NCI-H146 treated with DMSO at 0.1 percent for 48 hours (cell line): ENCODE data around the gene HMCES.
"Not testable (repeated sequence)": the region's sequence is repeated elsewhere in the genome, so short reads cannot be mapped to it uniquely, and the experiment has no call there.

Source experiments
- DNase-seq: peaks from one replicate; lab custom pipeline; 2025; ENCODE audit not compliant: unreplicated experiment; lab: John Stamatoyannopoulos, UW

The HMCES gene

DNA sequence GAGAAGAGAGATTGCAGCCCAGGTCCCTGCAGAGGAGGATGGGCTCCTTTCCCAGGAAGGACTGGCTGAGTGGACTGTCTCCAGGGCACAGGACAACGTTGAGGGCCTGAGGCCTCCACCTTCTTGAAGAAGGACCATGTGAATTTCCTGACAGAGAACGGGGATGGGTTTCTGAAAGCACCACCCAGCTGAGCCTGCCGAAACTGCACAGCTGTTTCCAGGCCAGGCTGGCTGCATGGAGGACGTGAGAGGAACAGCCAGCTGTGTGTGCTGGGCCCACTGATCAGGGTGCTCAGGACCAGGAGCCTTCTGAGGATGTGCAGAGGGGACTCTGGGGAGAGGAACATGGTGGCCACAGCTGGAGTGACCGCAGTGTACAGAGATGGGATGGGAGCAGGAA is 39.2 kb downstream of the HMCES start:
- DNase-seq: no peak

DNA sequence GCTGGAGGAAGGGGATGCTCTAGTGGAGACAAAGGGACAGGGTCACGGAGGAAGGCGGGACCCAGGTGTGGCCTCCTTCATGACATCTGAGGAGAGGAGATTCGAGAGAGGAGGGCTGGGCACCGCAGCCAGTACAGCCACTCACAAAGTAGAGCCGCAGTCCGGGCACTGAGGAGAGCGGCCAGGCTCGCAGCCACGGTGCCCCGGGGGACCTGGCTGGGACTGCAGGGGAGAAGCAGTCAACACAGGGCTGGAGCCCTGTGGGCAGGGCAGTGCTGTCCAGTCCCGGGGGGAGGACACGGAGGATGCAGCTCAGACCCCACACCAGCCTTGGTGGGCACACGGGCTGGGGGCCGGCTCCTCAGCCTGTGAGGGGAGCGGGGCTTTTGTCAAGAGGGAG is 40.3 kb downstream of the HMCES start:
- DNase-seq: no peak

DNA sequence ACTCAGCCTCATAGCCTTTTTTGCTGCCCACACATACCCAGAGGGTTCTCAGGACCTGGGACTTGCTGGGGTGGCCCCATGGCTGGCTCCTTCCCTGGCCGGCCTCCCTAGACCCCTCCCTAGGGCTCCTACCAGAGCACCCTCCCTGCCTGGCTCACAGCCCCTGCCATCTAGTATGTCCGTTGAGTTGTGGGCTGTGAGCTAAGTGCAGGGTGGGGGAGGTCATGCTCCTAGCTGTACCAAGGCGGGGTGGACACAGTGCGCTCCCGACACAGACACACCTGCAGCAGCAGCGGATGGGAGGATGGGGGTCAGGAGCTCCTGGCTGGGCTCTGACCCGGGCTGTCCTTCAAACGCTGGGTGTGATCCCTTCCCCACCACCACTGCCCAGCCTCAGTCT is 41.6 kb downstream of the HMCES start:
- no peak for DNase-seq

DNA sequence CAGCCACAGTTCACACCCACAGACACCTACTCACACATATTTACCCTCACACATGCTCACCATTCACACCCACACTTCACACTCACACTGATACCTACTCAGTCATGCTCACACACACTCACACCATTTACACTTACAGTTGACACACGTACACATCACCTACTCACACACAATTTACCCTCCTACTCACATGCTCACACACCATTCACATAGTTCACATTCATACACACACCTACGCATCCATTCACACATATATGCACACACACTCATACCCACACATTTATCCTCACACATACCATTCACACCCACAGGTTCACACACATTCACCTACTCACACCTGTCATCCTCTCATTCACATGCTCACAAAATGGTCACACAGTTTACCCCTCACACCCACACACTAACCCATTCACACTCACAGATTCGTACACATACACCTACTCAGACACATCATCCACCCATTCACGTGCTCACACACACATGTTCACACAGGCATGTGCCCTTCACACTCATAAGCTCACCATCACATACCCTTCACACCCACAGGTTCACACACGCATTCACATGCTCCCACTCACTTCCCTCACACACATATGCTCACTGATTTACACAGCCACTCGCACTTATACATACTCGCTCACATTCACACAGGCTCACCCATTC is 42.3 kb downstream of the HMCES start:
- DNase-seq: no peak

GRCh38 chr3:129321887-129322286 is 43.2 kb downstream of the HMCES start:
- DNase-seq: no peak

DNA sequence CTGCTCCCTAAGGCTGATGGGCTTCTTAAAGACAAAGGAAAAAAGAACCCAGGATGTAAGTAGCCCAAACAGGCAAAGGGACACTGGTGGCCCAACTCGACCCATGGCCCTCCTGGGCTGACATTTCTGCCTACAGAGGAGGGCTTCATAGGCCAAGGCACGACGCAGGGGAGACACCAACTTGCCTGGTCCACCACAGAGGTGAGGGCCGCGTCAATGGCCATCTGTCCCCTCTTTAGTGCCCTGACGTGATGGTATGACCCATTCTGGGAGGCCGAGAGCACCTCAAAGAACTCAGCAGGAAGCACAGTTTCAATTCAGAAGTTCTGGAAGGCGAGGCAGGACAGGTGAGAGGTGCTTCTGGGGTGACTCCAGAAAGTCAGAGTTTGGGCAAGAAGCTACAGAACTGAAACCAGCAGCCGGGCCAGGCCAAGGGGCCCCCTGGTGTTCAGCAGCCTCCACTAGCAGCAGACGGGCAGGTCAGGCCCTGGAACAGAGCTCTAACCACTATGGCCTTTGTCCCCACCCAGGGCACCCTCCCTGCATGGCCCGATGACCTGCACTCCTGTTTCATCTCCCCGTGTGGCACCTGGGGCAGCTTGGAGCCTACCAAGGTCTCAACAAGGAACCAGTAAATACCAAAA is 45.1 kb downstream of the HMCES start:
- no peak for DNase-seq

DNA sequence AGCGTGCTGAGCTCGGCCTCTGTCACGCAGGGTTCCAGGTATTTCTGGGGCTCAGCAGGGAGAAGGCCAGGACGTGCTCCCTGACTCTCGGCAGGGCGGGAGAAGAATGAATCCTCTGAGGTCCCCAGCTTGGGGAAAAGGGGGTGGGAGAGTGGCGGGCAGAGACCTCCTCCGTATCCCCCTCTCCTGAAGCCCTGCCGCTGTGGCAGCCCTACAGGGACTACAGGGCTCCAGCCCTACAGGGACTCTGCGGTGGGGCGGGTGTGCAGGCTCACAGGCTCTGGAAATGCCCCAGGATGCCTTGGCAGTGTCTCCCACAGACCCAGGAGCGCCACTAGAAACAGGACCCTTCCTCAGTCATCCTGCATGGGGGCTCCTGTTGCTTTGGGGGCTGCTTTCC is 46.2 kb downstream of the HMCES start:
- DNase-seq: no peak

DNA sequence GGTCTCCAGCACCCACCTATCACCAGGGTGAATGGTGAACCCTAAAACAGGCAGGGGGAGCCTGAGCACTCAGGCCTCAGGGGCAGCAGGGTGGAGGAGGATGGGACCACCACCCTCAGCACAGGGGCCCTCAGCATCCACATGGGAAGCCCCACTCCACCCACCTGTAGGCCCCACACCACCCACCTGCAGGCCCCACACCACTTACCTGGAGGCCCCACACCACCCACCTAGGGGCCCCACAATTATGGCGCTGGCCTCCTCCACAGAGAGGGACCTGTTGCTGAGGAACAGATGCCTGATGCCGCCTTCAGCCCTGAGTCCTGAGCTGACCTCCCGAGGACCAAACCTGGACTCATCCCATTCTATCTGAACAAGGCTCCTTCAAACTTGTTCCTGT is 46.7 kb downstream of the HMCES start:
- DNase-seq: no peak

GRCh38 chr3:129326138-129326537 is 47.5 kb downstream of the HMCES start:
- DNase-seq: no peak

DNA sequence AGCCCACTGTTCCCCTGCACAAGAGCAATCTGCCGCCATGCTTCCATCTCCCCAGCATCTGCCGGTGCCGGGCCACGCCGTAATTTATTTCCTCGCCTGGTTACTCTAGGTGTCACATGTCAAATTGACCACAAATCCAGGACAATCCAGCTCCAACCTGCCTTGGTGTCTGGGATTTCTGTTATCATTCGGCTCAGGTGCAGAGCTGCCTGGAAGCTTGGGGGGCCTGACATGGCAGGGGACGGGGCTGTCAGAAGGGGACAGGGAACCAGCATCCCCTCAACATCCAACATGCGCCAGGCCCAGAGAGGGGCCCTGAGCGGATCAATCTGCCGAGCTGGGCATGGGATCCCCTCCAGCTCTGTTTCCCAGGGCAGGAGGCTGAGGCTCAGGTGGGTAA is 47.9 kb downstream of the HMCES start:
- no peak for DNase-seq

DNA sequence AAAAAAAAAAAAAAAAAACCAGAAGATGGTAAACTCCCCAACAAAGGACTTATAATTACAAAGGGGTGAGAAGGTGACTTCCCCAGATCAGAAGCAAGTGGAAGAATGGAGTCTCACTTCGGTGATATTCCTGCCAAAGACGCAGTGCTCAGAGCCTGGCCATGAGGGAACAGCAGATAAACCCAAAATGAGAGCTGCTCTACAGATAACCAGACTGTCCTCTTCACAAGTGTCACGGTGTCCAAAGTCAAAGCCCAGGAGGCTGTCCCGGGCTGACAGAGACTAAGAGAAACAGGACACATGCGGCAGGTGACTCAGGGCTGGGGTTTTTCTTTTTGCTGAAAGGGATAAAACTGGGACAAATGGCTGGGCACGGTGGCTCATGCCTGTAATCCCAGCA is 48.8 kb downstream of the HMCES start:
- no peak for DNase-seq

- DNase-seq: no peak
Observed at GRCh38 chr3:129329858-129330257, 51.2 kb downstream of the HMCES start.

DNA sequence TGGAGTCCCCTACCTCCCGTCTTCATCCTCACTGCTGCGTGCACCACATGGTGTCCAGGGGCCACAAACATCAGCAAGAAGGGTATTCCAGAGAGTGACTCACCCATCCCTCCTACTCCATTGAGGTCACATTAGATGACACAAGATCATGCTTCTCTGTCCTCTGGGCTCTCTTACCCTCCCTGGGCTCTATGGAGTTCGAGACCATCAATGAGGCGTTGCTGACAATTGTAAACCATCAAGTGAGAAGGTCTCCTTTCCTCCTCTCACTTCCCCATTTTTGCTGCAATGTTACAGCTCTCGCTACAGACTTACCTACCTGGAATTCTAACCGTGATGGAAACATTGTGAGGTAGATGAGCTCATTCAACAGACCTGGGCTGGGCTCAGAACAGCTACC is 51.7 kb downstream of the HMCES start:
- DNase-seq: no peak

- DNase-seq: no peak
Observed at GRCh38 chr3:129333891-129334290, 55.2 kb downstream of the HMCES start.

DNA sequence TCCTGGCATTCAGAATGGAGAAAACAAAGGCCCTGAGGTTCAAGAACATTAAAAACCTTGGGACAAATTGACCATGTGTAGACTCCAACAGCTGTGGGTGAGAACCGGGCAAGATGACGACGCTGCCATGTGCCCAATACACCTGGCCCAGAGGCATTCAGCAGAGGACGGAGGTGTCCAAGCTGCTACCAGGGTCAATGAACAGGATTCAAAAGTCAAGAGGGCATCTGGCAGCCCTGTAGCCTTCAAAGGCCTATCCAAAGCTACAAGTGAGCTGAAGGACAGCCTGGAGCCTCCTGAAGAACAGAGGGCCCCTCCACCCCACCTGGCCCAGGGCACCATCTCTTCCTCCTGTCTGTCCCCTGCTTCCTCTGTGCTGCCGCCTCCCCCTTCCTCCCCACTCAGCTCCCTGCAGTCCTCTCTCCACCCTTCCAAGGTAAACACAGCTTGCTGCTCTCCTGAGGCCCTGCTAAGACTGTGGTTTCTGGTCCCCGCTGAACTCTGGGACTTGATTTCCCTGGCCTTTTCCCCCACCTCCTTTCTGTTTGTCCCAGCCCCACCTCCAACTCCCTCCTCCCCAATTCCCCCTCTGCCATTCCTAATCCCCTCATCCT is 57.5 kb downstream of the HMCES start:
- no peak for DNase-seq

GRCh38 chr3:129337719-129338118 is 59.0 kb downstream of the HMCES start:
- DNase-seq: not testable (repeated sequence)

GRCh38 chr3:129339186-129339585 is 60.5 kb downstream of the HMCES start:
- DNase-seq: not testable (repeated sequence)

- DNase-seq: not testable (repeated sequence)
Observed at GRCh38 chr3:129339833-129340232, 61.2 kb downstream of the HMCES start.

GRCh38 chr3:129341331-129342141 is 62.9 kb downstream of the HMCES start:
- DNase-seq: no peak

GRCh38 chr3:129343643-129344360 is 65.1 kb downstream of the HMCES start:
- DNase-seq: no peak
